CD4-positive, alpha-beta T cell (primary cell): ENCODE measurements around the gene PRRG2. TPM values are rescaled to one million over a fixed set of nuclear protein-coding genes. Genes with fewer than 3 reads are reported as not detected.
"Not testable (repeated sequence)": the region's sequence is repeated elsewhere in the genome, so short reads cannot be mapped to it uniquely, and the experiment has no call there.

Source experiments
- ATAC-seq: fragments of 200-7000 bp; cut with Tn5 transposase; one replicate; pipeline ENCODE4 v1.10.0; 2022; ENCODE audit warnings: mild to moderate bottlenecking; ENCODE audit not compliant: poor library complexity
- CTCF ChIA-PET: fragments of 350-600 bp; sonication (Branson Sonifier 250); formaldehyde crosslinking; loops from one replicate; lab custom pipeline; 2021; ENCODE audit warnings: antibody characterized with exemption, inconsistent platforms; lab: Charles Lee
- POLR2A ChIA-PET: fragments of 350-600 bp; sonication (Branson Sonifier 250); formaldehyde crosslinking; loops from one replicate; lab custom pipeline; 2021; ENCODE audit warnings: antibody characterized with exemption, inconsistent platforms; lab: Charles Lee
- DNase-seq, 14 experiments: peaks; one replicate each; pipeline ENCODE4 v3.0.0-alpha.2; 2013 to 2020; ENCODE audit warnings: mixed read lengths in 2 of 14
- H3K27ac ChIP-seq, 2 donors: one replicate each; pipeline versions ENCODE4 v1.5.1 to v1.7.0; 2013; ENCODE audit warnings: low read length in 2 of 2, low read depth in 1 of 2, mild to moderate bottlenecking in 1 of 2
- H3K27me3 ChIP-seq, 2 experiments: 1 replicate in 1 of 2; 2 replicates in 1 of 2; pipeline versions ENCODE4 v1.6.1 to v1.7.0; 2013; ENCODE audit warnings: low read length in 2 of 2, control low read depth in 1 of 2, mild to moderate bottlenecking in 1 of 2, moderate library complexity in 1 of 2; ENCODE audit not compliant: insufficient read depth in 2 of 2, control insufficient read depth in 1 of 2
- H3K36me3 ChIP-seq: one replicate; pipeline ENCODE4 v1.6.1; 2013; ENCODE audit warnings: low read length, control low read depth; ENCODE audit not compliant: insufficient read depth
- H3K4me1 ChIP-seq: one replicate; pipeline ENCODE4 v1.6.1; 2013; ENCODE audit warnings: low read length, control low read depth; ENCODE audit not compliant: insufficient read depth
- H3K4me3 ChIP-seq: one replicate; pipeline ENCODE4 v1.5.1; 2013; ENCODE audit warnings: mild to moderate bottlenecking, low read length, moderate library complexity
- H3K9me3 ChIP-seq, 2 experiments: 1 replicate in 1 of 2; 2 replicates in 1 of 2; pipeline versions ENCODE4 v1.6.1 to v1.7.0; 2013; ENCODE audit warnings: low read length in 2 of 2, mild to moderate bottlenecking in 2 of 2, control low read depth in 1 of 2, moderate library complexity in 1 of 2; ENCODE audit not compliant: control insufficient read depth in 1 of 2, insufficient read depth in 1 of 2
- H3K27ac Mint-ChIP-seq: one replicate; pipeline ENCODE4 v1.8.0; 2020; ENCODE audit warnings: mixed read lengths
- H3K27me3 Mint-ChIP-seq: one replicate; pipeline ENCODE4 v1.8.0; 2021; ENCODE audit warnings: mixed read lengths
- H3K36me3 Mint-ChIP-seq: one replicate; pipeline ENCODE4 v1.8.0; 2021; ENCODE audit warnings: low read depth, mixed read lengths
- H3K4me1 Mint-ChIP-seq: one replicate; pipeline ENCODE4 v1.8.0; 2021; ENCODE audit warnings: low read depth, mixed read lengths
- H3K4me3 Mint-ChIP-seq: one replicate; pipeline ENCODE4 v1.8.0; 2020; ENCODE audit warnings: mild to moderate bottlenecking, mixed read lengths
- H3K9me3 Mint-ChIP-seq: one replicate; pipeline ENCODE4 v1.8.0; 2020; ENCODE audit warnings: mixed read lengths
- CTCF ChIP-seq: fragments of 200-600 bp; IDR thresholded peaks from one replicate; pipeline ENCODE4 v1.8.0; 2022; ENCODE audit warnings: antibody characterized with exemption, mild to moderate bottlenecking
- intact Hi-C, 2 experiments: fragments of 100-400 bp; cut with DNase I in 1 of 2; cut with micrococcal nuclease in 1 of 2; formaldehyde crosslinking; loops; one replicate each; pipeline versions ENCODE4 v1.15.1 to v1.9.0; 2023 to 2025; cut with DNase I, micrococcal nuclease
- total RNA-seq, 174 experiments: library from RNA in 2 of 174; stranded (reverse) in 2 of 174; gene quantifications; one replicate each; pipeline ENCODE4 v1.2.3 and lab custom pipeline; 2021 to 2026

Gene PRRG2
- total RNA-seq, 2 experiments from 2014 or later: 0.49 to 0.78 TPM

- Histone ChIP-seq H3K9me3 (peaks cover 0 to 17% of the 10 kb centered on the region in 2 experiments), H3K4me3 (no peak overlapping the region), H3K4me1 (peaks cover 7% of the 10 kb centered on the region), H3K36me3 (peaks cover 84% of the 10 kb centered on the region), H3K27ac (no peak overlapping the region), H3K27me3 (no peaks in the 10 kb centered on the region)
- Mint-ChIP-seq H3K4me3 (no peak overlapping the region), H3K27me3 (no peaks in the 10 kb centered on the region), H3K4me1 (peaks cover 8% of the 10 kb centered on the region), H3K36me3 (peaks cover 77% of the 10 kb centered on the region), H3K9me3 (no peaks in the 10 kb centered on the region), H3K27ac (no peak overlapping the region)
- CTCF ChIA-PET: no interaction called here
- ATAC-seq (no peak), DNase-seq (no peak)
- no peak for TF ChIP-seq CTCF
- POLR2A ChIA-PET: interaction anchor here (1.1 to 1.2 kb wide), 2 partner anchors 23 to 36 kb away, joined by 3 to 4 read pairs; partner anchors contain the start of genes PRRG2 and RRAS
- intact Hi-C loops: no loop called here
Measured at GRCh38 chr19:49616945-49617344, 35.8 kb downstream of the PRRG2 start.

- H3K4me1 ChIP-seq, H3K4me3 Mint-ChIP-seq, H3K27me3 Mint-ChIP-seq, H3K27ac ChIP-seq, H3K9me3 Mint-ChIP-seq, ATAC-seq, CTCF ChIA-PET, H3K4me3 ChIP-seq, intact Hi-C loops, DNase-seq, H3K27ac Mint-ChIP-seq, H3K27me3 ChIP-seq, H3K4me1 Mint-ChIP-seq: not testable (repeated sequence)
- POLR2A ChIA-PET: interaction anchor here (0.6 kb wide), 1 partner anchor 41 kb away, joined by 3 read pairs; no protein-coding TSS in a partner anchor
- Histone ChIP-seq H3K9me3 (peaks cover 0 to 17% of the 10 kb centered on the region in 2 experiments), H3K36me3 (peaks cover 80% of the 10 kb centered on the region)
- peaks cover 77% of the 10 kb centered on the region for H3K36me3 Mint-ChIP-seq
Measured at GRCh38 chr19:49617860-49618259, 36.7 kb downstream of the PRRG2 start.

GRCh38 chr19:49624967-49625910 is 44.1 kb downstream of the PRRG2 start:
- no peak overlapping the region for H3K27ac Mint-ChIP-seq
- H3K9me3 ChIP-seq: no peaks in the 10 kb centered on the region
- no peak for ATAC-seq
- no peaks in the 10 kb centered on the region for H3K27me3 Mint-ChIP-seq
- H3K27ac ChIP-seq: no peak overlapping the region
- TF ChIP-seq CTCF: no peak
- ChIA-PET POLR2A (no interaction called here), CTCF (no interaction called here)
- intact Hi-C loops: no loop called here
- H3K36me3 ChIP-seq: peaks cover 40% of the 10 kb centered on the region
- peaks cover 46% of the 10 kb centered on the region for H3K36me3 Mint-ChIP-seq
- H3K27me3 ChIP-seq: no peaks in the 10 kb centered on the region
- H3K4me1 Mint-ChIP-seq: peaks cover 5% of the 10 kb centered on the region
- H3K4me1 ChIP-seq: no peaks in the 10 kb centered on the region
- no peaks in the 10 kb centered on the region for H3K9me3 Mint-ChIP-seq
- DNase-seq: no peak
- H3K4me3 Mint-ChIP-seq: no peak overlapping the region
- H3K4me3 ChIP-seq: no peak overlapping the region
